IPS DF 6.9 (cell line): Measurements from ENCODE around the gene LMO7.
"Not testable (repeated sequence)": the region's sequence is repeated elsewhere in the genome, so short reads cannot be mapped to it uniquely, and the experiment has no call there.

Source experiments
- DNase-seq: peaks from one replicate; pipeline ENCODE4 v3.0.0-alpha.2; 2013; ENCODE audit warnings: low read depth, low spot score
- H3K27ac ChIP-seq: one replicate; pipeline ENCODE4 v1.5.1; 2013; ENCODE audit warnings: low read length, control low read depth
- H3K27me3 ChIP-seq: 2 replicates; pipeline ENCODE4 v1.6.1; 2013; ENCODE audit warnings: mild to moderate bottlenecking, low read length; ENCODE audit not compliant: control insufficient read depth, insufficient read depth
- H3K36me3 ChIP-seq: 2 replicates; pipeline ENCODE4 v1.6.1; 2013; ENCODE audit warnings: low read length; ENCODE audit not compliant: control insufficient read depth, insufficient read depth
- H3K4me1 ChIP-seq: 2 replicates; pipeline ENCODE4 v1.6.1; 2013; ENCODE audit warnings: low read length; ENCODE audit not compliant: control insufficient read depth, insufficient read depth
- H3K4me3 ChIP-seq: 2 replicates; pipeline ENCODE4 v1.5.1; 2013; ENCODE audit warnings: mild to moderate bottlenecking, low read length
- H3K9me3 ChIP-seq: 2 replicates; pipeline ENCODE4 v1.6.1; 2013; ENCODE audit warnings: low read length, inconsistent platforms; ENCODE audit not compliant: control insufficient read depth, insufficient read depth
- WGBS: extraction: QIAGEN DNeasy Blood & Tissue Kit; methylation state at CpG from one replicate; pipeline ENCODE4 v1.1.7; 2013; ENCODE audit warnings: mixed read lengths, missing lambda C conversion rate; ENCODE audit not compliant: insufficient read length, insufficient coverage; 5-methylcytosine and 5-hydroxymethylcytosine counted together

LMO7 gene

DNA sequence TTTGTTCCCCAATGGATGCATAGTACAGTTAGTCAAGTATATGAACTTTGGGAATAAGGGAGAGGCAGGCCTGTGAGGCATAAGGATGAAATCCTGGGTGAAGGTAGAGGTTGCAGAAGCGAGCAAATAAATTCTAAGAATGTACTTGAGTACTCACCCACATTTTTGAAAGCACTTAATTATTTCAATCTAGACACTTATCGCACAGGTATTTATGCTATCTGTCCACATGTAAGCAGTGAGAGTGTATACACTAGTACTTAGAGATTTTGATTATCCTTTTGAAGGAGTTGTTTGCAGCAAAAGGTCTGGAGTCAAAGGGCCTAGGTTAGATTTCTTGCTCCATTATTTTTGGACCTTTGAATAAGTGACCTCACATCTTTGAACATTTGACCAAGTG is 77.7 kb downstream of the LMO7 start:
- H3K9me3 ChIP-seq = no peaks in the 10 kb centered on the region
- no peak overlapping the region for H3K4me3 ChIP-seq
- H3K36me3 ChIP-seq = no peaks in the 10 kb centered on the region
- H3K4me1 ChIP-seq = no peaks in the 10 kb centered on the region
- no CpG with 5 or more reads among the region's 2 CpGs for WGBS
- H3K27me3 ChIP-seq = no peaks in the 10 kb centered on the region
- no peak for DNase-seq
- no peak overlapping the region for H3K27ac ChIP-seq

GRCh38 chr13:75715601-75716523 is 79.7 kb downstream of the LMO7 start:
- Histone ChIP-seq H3K27ac (no peak overlapping the region), H3K36me3 (no peaks in the 10 kb centered on the region), H3K9me3 (no peaks in the 10 kb centered on the region), H3K4me3 (no peak overlapping the region), H3K4me1 (no peaks in the 10 kb centered on the region), H3K27me3 (no peaks in the 10 kb centered on the region)
- WGBS = no CpG with 5 or more reads among the region's 6 CpGs
- no peak for DNase-seq

DNA sequence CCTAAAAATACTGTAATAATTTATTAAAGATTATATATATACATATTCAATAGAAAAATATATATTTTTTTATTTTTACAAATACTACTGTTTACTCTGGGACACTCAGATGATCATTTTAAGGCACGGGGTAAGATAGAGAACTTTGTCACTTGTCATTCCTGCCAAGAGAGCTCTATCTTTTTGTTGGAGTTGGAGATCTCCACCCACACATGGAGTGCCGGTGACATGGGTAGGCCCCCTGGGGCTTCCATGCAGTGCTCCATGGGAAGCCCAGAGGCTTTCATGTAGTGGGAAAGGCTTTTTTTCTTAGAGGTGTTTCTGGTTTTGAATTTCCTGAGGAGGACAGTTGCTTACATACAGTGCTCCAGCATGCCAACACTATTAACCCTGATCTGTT is 81.4 kb downstream of the LMO7 start:
- no peak overlapping the region for H3K27ac ChIP-seq
- no CpG with 5 or more reads among the region's 2 CpGs for WGBS
- H3K4me3 ChIP-seq = no peak overlapping the region
- H3K36me3 ChIP-seq = no peaks in the 10 kb centered on the region
- H3K4me1 ChIP-seq = no peaks in the 10 kb centered on the region
- DNase-seq = no peak
- no peaks in the 10 kb centered on the region for H3K27me3 ChIP-seq
- H3K9me3 ChIP-seq = no peaks in the 10 kb centered on the region

GRCh38 chr13:75721307-75721706 is 85.2 kb downstream of the LMO7 start:
- Histone ChIP-seq H3K9me3 (no peaks in the 10 kb centered on the region), H3K4me1 (no peaks in the 10 kb centered on the region), H3K36me3 (no peaks in the 10 kb centered on the region), H3K27me3 (no peaks in the 10 kb centered on the region), H3K4me3 (no peak overlapping the region), H3K27ac (no peak overlapping the region)
- DNase-seq = no peak
- no CpG with 5 or more reads among the region's 2 CpGs for WGBS

- H3K27me3 ChIP-seq = no peaks in the 10 kb centered on the region
- no peaks in the 10 kb centered on the region for H3K36me3 ChIP-seq
- H3K27ac ChIP-seq = no peak overlapping the region
- no peaks in the 10 kb centered on the region for H3K9me3 ChIP-seq
- no peak overlapping the region for H3K4me3 ChIP-seq
- no peaks in the 10 kb centered on the region for H3K4me1 ChIP-seq
- no peak for DNase-seq
These were observed 87.8 kb downstream of the LMO7 start for GRCh38 chr13:75723901-75724300.

DNA sequence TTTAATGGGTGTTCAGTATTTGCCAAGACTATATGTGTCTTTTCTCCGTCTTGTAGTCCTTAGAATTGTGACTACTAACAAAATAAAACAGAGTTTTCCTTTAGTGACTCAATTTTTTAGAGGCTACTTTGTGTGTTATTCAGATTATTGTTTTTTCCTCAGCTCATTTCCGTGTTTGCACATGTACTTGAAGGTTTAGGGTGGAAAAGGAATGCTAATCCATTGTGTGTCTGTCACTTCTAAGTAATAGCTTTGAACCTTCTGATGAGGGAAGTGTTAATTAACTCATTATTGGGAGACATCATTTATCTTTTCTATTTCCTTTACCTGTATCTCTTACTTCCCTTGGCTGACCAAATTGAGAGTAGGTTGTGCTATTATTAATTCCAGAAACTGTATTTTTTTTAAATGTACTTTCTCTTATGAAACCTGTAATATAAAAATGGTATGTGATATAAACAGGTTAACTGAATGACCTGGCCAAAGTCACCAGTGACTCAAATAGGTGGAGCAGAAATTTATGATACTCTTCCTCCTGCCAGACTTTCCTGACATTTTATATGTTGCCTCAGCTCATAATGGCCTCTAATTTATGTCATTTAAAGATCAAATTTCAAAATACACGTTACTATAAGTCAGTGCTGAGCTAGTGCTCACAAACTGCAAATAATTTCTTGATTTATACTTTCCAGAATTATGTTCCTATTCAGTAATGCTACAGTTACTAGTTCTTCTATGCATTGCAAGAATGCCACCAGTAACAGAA is 88.8 kb downstream of the LMO7 start:
- H3K4me1 ChIP-seq = no peaks in the 10 kb centered on the region
- no peak overlapping the region for H3K27ac ChIP-seq
- no peaks in the 10 kb centered on the region for H3K36me3 ChIP-seq
- no peaks in the 10 kb centered on the region for H3K9me3 ChIP-seq
- no peaks in the 10 kb centered on the region for H3K27me3 ChIP-seq
- no peak for DNase-seq
- no CpG with 5 or more reads among the region's 3 CpGs for WGBS
- no peak overlapping the region for H3K4me3 ChIP-seq

GRCh38 chr13:75725736-75726135 is 89.6 kb downstream of the LMO7 start:
- Histone ChIP-seq H3K27ac (no peak overlapping the region), H3K4me1 (no peaks in the 10 kb centered on the region), H3K9me3 (no peaks in the 10 kb centered on the region), H3K36me3 (no peaks in the 10 kb centered on the region), H3K4me3 (no peak overlapping the region), H3K27me3 (no peaks in the 10 kb centered on the region)
- DNase-seq = no peak

- no peak for DNase-seq
- H3K27ac ChIP-seq = no peak overlapping the region
- no peak overlapping the region for H3K4me3 ChIP-seq
- no peaks in the 10 kb centered on the region for H3K36me3 ChIP-seq
- H3K4me1 ChIP-seq = no peaks in the 10 kb centered on the region
- H3K27me3 ChIP-seq = no peaks in the 10 kb centered on the region
- WGBS = no CpG with 5 or more reads among the region's 2 CpGs
- H3K9me3 ChIP-seq = no peaks in the 10 kb centered on the region
These were observed 90.2 kb downstream of the LMO7 start for GRCh38 chr13:75726306-75726705.

DNA sequence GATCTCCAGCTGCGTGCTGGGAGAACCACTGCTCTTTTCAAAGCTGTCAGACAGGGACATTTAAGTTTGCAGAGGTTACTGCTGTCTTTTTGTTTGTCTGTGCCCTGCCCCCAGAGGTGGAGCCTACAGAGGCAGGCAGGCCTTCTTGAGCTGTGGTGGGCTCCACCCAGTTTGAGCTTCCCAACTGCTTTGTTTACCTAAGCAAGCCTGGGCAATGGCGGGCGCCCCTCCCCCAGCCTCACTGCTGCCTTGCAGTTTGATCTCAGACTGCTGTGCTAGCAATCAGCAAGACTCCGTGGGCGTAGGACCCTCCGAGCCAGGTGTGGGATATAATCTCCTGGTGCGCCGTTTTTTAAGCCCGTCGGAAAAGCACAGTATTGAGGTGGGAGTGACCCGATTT is 97.0 kb downstream of the LMO7 start:
- H3K27ac ChIP-seq, DNase-seq, H3K4me1 ChIP-seq, H3K9me3 ChIP-seq, H3K27me3 ChIP-seq, H3K4me3 ChIP-seq, H3K36me3 ChIP-seq: not testable (repeated sequence)
- WGBS = no CpG with 5 or more reads among the region's 11 CpGs

DNA sequence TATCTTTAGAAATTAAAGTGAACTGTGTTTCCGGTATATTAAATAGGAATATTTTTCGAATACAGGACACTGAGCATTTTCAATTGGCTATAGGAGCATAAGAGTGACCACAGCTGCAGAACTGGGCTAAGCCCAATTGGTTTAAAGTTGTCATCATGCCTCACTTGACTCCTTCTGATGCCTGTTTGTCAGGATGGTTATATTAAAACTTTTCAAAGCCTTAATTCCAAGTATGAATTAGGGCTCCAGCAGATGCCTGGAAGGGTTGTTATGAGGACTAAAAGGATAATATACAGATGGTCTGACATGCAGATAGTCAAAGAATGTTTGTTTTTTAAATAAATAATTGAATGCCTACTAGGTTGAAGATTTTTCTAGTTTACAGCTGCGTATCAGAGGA is 100.0 kb downstream of the LMO7 start:
- Histone ChIP-seq H3K27ac (no peak overlapping the region), H3K27me3 (no peaks in the 10 kb centered on the region), H3K4me3 (no peak overlapping the region), H3K4me1 (no peaks in the 10 kb centered on the region), H3K9me3 (peaks cover 1% of the 10 kb centered on the region; the same call in 1 of the 2 replicates), H3K36me3 (0 out of 2 replicates have a peak, but pooled peaks cover 2% of the 10 kb centered on the region)
- no peak for DNase-seq
- WGBS = no CpG with 5 or more reads among the region's 3 CpGs
